K562 (cell line): ENCODE results near the gene KSR2. TPM values are rescaled to one million over a fixed set of nuclear protein-coding genes. Genes with fewer than 3 reads are reported as not detected.

Experiments used
- ZNF217 ChIP-seq: sonication (generic); formaldehyde crosslinking; IDR thresholded peaks from 2 replicates; pipeline ENCODE4 v1.8.0; 2022; ENCODE audit warnings: mild to moderate bottlenecking, missing genetic modification reagents
- ZNF324 ChIP-seq: fragments of 250-450 bp; sonication (Bioruptor Pico); IDR thresholded peaks from 2 replicates; pipeline ENCODE4 v1.4.0; 2020; ENCODE audit warnings: mild to moderate bottlenecking
- ZNF79 ChIP-seq: fragments of 250-450 bp; sonication (Bioruptor Pico); IDR thresholded peaks from 2 replicates; pipeline ENCODE4 v1.4.0; 2020; ENCODE audit warnings: low read depth, mild to moderate bottlenecking, moderate library complexity
- polyA plus RNA-seq, 8 experiments: library from polyadenylated mRNA; depleted of rRNA in 4 of 8; stranded (reverse) in 5 of 8; unstranded in 3 of 8; fragments of >200 nt; fragmentation: Nextera tagmentation in 2 of 8; fragmentation: Illumina TruSeq in 1 of 8; extraction: Ambion mirVana in 2 of 8; extraction: Trizol in 1 of 8; gene quantifications; 2 replicates each; pipeline versions ENCODE4 v1.2.1 to v1.2.3, GENCODE V29; 2011 to 2014; ENCODE audit warnings: inconsistent platforms in 1 of 8, missing spikeins in 1 of 8
- total RNA-seq, 7 experiments: library from RNA; depleted of rRNA in 6 of 7; stranded (reverse); fragments of >200 nt in 6 of 7; fragmentation: Illumina TruSeq in 2 of 7; extraction: Trizol in 2 of 7; gene quantifications; 2 replicates each; pipeline versions ENCODE4 v1.2.1 to v1.2.3, GENCODE V29; 2011 to 2021; ENCODE audit warnings: low replicate concordance in 1 of 7
- TF ChIP-seq, protein P1 (sequence below): sonication (generic); formaldehyde crosslinking; IDR thresholded peaks from 2 replicates; pipeline ENCODE4 v1.4.0; 2020; ENCODE audit warnings: mild to moderate bottlenecking, missing genetic modification reagents
- TF ChIP-seq, protein P2 (sequence below), 2 experiments: fragments of 450-650 bp in 1 of 2; sonication (generic) in 1 of 2; formaldehyde crosslinking in 1 of 2; IDR thresholded peaks in 1 of 2; conservative IDR thresholded peaks in 1 of 2; 2 replicates each; pipeline versions ENCODE4 v1.6.1 to v1.8.1; 2016 to 2023; ENCODE audit warnings: mild to moderate bottlenecking in 2 of 2, moderate library complexity in 2 of 2, inconsistent platforms in 1 of 2, missing genetic modification reagents in 1 of 2
- TF ChIP-seq, protein P3 (sequence below): IDR thresholded peaks from 2 replicates; pipeline ENCODE4 v1.6.1; 2011; ENCODE audit not compliant: insufficient read length; ENCODE audit errors: extremely low read depth
- TF ChIP-seq, protein P4 (sequence below): fragments of 450-650 bp; IDR thresholded peaks from 2 replicates; pipeline ENCODE4 v1.6.1; 2018; ENCODE audit not compliant: partially characterized antibody

The KSR2 gene
- total and polyA plus RNA-seq, 9 of the 15 experiments (the other 6 are each of a cell fraction or from before 2014, with no cell fraction given), result not detected

DNA sequence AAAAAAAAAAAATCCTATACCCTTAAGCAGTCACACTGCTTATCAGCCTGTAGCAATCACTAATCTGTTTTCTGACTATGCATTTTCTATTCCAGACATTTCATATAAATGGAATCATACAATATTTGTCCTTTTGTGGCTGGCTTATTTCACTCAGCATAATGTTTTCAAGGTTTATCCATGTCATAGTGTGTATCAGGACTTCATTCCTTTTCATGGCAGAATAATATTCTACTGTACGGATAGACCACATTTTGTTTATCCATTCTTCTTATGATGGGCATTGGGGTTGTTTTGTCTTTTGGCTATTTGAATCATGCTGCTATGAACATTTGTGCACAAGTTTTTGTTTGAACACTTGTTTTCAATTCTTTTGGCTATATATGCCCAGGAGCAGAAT lies 8.6 kb upstream of the KSR2 start (continued):
- TF ChIP-seq, protein P1, sequence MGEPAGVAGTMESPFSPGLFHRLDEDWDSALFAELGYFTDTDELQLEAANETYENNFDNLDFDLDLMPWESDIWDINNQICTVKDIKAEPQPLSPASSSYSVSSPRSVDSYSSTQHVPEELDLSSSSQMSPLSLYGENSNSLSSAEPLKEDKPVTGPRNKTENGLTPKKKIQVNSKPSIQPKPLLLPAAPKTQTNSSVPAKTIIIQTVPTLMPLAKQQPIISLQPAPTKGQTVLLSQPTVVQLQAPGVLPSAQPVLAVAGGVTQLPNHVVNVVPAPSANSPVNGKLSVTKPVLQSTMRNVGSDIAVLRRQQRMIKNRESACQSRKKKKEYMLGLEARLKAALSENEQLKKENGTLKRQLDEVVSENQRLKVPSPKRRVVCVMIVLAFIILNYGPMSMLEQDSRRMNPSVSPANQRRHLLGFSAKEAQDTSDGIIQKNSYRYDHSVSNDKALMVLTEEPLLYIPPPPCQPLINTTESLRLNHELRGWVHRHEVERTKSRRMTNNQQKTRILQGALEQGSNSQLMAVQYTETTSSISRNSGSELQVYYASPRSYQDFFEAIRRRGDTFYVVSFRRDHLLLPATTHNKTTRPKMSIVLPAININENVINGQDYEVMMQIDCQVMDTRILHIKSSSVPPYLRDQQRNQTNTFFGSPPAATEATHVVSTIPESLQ (CRISPR knock-in tag), result no peak
- TF ChIP-seq, protein P2, sequence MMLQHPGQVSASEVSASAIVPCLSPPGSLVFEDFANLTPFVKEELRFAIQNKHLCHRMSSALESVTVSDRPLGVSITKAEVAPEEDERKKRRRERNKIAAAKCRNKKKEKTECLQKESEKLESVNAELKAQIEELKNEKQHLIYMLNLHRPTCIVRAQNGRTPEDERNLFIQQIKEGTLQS (IDR thresholded peaks at IDR 0.05), result no peak
- TF ChIP-seq, protein P2 (CRISPR knock-in tag; conservative IDR thresholded peaks at IDR 0.05), result no peak
- TF ChIP-seq, protein P3, sequence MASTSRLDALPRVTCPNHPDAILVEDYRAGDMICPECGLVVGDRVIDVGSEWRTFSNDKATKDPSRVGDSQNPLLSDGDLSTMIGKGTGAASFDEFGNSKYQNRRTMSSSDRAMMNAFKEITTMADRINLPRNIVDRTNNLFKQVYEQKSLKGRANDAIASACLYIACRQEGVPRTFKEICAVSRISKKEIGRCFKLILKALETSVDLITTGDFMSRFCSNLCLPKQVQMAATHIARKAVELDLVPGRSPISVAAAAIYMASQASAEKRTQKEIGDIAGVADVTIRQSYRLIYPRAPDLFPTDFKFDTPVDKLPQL, result no peak
- TF ChIP-seq ZNF79, result no peak
- TF ChIP-seq, protein P4, sequence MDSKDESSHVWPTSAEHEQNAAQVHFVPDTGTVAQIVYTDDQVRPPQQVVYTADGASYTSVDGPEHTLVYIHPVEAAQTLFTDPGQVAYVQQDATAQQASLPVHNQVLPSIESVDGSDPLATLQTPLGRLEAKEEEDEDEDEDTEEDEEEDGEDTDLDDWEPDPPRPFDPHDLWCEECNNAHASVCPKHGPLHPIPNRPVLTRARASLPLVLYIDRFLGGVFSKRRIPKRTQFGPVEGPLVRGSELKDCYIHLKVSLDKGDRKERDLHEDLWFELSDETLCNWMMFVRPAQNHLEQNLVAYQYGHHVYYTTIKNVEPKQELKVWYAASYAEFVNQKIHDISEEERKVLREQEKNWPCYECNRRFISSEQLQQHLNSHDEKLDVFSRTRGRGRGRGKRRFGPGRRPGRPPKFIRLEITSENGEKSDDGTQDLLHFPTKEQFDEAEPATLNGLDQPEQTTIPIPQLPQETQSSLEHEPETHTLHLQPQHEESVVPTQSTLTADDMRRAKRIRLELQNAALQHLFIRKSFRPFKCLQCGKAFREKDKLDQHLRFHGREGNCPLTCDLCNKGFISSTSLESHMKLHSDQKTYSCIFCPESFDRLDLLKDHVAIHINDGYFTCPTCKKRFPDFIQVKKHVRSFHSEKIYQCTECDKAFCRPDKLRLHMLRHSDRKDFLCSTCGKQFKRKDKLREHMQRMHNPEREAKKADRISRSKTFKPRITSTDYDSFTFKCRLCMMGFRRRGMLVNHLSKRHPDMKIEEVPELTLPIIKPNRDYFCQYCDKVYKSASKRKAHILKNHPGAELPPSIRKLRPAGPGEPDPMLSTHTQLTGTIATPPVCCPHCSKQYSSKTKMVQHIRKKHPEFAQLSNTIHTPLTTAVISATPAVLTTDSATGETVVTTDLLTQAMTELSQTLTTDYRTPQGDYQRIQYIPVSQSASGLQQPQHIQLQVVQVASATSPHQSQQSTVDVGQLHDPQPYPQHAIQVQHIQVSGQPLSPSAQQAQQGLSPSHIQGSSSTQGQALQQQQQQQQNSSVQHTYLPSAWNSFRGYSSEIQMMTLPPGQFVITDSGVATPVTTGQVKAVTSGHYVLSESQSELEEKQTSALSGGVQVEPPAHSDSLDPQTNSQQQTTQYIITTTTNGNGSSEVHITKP, result no peak
- no peak for TF ChIP-seq ZNF217 (CRISPR knock-in tag)
- TF ChIP-seq ZNF324 (CRISPR knock-in tag), result no peak
